ENCODE measurements around the gene LZTFL1.

LZTFL1 gene

GRCh38 chr3:45841757-45842491 lies at the start of gene LZTFL1:
Gene LZTFL1, minus strand, starts transcription at chr3:45842119. Its CDS starts 128 bp downstream, at chr3:45841991.
- DNase-seq (ENCODE audit: low read depth in 1 of 2, low spot score in 1 of 2) = peak; percentile 76 to 91

- no peak for DNase-seq (ENCODE audit: low read depth in 1 of 2, low spot score in 1 of 2)
Observed at GRCh38 chr3:45890405-45890804, 48.5 kb upstream of the LZTFL1 start.

GRCh38 chr3:45889337-45889736 lies 47.4 kb upstream of the LZTFL1 start:
- DNase-seq (ENCODE audit: low read depth in 1 of 2, low spot score in 1 of 2) = no peak

GRCh38 chr3:45887759-45888511 lies 46.0 kb upstream of the LZTFL1 start:
- DNase-seq (ENCODE audit: low read depth in 1 of 2, low spot score in 1 of 2) = no peak

- no peak for DNase-seq (ENCODE audit: low read depth in 1 of 2, low spot score in 1 of 2)
Observed at GRCh38 chr3:45887285-45887684, 45.4 kb upstream of the LZTFL1 start.

GRCh38 chr3:45885979-45886705 lies 44.2 kb upstream of the LZTFL1 start, which contains the start of gene CCR9:
Gene CCR9, plus strand, starts transcription at chr3:45886543. Its CDS starts 8,391 bp downstream, at chr3:45894934.
- no peak for DNase-seq (ENCODE audit: low read depth in 1 of 2, low spot score in 1 of 2)

- DNase-seq (ENCODE audit: low read depth in 1 of 2, low spot score in 1 of 2) = no peak
Observed at GRCh38 chr3:45884368-45885201, 42.7 kb upstream of the LZTFL1 start.

- peak in 1 of 2 donors; percentile 27 for DNase-seq (ENCODE audit: low read depth in 1 of 2, low spot score in 1 of 2)
Observed at GRCh38 chr3:45881078-45882022, 39.4 kb upstream of the LZTFL1 start.

GRCh38 chr3:45880725-45881077 lies 38.8 kb upstream of the LZTFL1 start:
- DNase-seq (ENCODE audit: low read depth in 1 of 2, low spot score in 1 of 2) = no peak

- DNase-seq (ENCODE audit: low read depth in 1 of 2, low spot score in 1 of 2) = no peak
Observed at GRCh38 chr3:45878124-45878523, 36.2 kb upstream of the LZTFL1 start.

GRCh38 chr3:45874677-45875346 lies 32.9 kb upstream of the LZTFL1 start:
- DNase-seq (ENCODE audit: low read depth in 1 of 2, low spot score in 1 of 2) = no peak

GRCh38 chr3:45873638-45874037 lies 31.7 kb upstream of the LZTFL1 start:
- no peak for DNase-seq (ENCODE audit: low read depth in 1 of 2, low spot score in 1 of 2)

- no peak for DNase-seq (ENCODE audit: low read depth in 1 of 2, low spot score in 1 of 2)
Observed at GRCh38 chr3:45873036-45873435, 31.1 kb upstream of the LZTFL1 start.

GRCh38 chr3:45872569-45872968 lies 30.6 kb upstream of the LZTFL1 start:
- DNase-seq (ENCODE audit: low read depth in 1 of 2, low spot score in 1 of 2) = no peak

GRCh38 chr3:45871780-45872179 lies 29.9 kb upstream of the LZTFL1 start:
- no peak for DNase-seq (ENCODE audit: low read depth in 1 of 2, low spot score in 1 of 2)

GRCh38 chr3:45870099-45870498 lies 28.2 kb upstream of the LZTFL1 start:
- DNase-seq (ENCODE audit: low read depth in 1 of 2, low spot score in 1 of 2) = peak in 1 of 2 donors; percentile 26

- DNase-seq (ENCODE audit: low read depth in 1 of 2, low spot score in 1 of 2) = no peak
Observed at GRCh38 chr3:45869638-45870037, 27.7 kb upstream of the LZTFL1 start.

- no peak for DNase-seq (ENCODE audit: low read depth in 1 of 2, low spot score in 1 of 2)
Observed at GRCh38 chr3:45868650-45869049, 26.7 kb upstream of the LZTFL1 start.

- no peak for DNase-seq (ENCODE audit: low read depth in 1 of 2, low spot score in 1 of 2)
Observed at GRCh38 chr3:45868213-45868612, 26.3 kb upstream of the LZTFL1 start.
